Measurements from ENCODE around the gene CNGB1.
"Not testable (repeated sequence)": the region's sequence is repeated elsewhere in the genome, so short reads cannot be mapped to it uniquely, and the experiment has no call there.

Gene CNGB1

DNA sequence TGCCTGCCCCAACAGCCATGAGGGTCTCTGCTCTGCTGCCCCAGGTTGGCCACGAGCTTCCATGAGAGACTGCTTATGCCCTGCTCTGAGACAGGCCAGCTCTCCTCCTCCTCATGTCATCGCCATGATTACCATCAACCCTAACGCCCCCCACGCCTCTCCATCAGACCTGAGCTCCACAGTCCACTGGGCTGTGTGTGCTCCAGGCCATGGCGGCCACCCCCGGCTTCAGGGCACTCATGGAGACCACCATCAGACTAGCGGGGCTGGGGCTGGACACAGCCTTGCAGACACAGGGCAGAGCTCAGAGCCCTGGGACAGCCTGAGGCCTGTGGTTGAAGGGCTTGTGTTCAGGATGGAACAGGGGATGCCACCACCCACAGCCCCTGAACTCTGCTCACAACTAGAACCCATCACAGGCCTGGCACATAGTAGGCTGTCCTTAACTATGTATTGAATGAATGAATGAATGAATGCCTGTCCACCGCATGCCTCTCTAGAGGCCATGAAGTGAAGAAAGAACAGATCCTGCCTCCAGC, 14.6 kb downstream of the CNGB1 start:
- DNase-seq (ENCODE audit: extremely low read depth in 1 of 2, low read depth in 1 of 2) = no peak

DNA sequence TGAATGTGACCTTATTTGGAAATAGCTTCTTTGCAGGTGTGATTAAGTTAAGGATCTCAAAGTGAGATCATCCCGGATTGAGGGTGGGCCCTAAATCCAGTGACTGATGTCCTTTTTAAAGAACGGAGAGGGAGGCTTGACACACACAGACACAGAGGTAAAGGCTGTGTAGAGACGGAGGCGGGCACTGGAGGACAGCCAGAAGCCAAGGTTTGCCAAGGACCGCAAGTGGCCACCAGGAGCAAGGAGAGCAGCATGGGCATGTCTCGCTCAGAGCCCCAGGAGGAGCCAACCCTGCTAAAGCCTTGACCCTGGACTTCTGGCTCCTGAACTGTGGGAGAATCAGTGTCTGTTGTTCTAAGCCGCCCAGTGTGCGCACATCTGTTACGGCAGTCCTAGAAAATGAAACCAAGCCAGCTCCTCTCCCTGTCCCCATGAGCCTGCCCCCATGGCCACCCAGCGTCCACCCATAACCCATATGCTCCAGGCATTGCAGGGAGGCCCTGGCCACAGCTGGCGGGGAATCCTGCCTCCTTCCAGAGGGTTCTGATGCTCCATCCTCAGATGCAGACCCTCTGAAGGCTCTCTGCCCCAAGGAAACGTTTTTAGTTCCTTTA, 15.2 kb downstream of the CNGB1 start:
- no peak for DNase-seq (ENCODE audit: extremely low read depth in 1 of 2, low read depth in 1 of 2)

DNA sequence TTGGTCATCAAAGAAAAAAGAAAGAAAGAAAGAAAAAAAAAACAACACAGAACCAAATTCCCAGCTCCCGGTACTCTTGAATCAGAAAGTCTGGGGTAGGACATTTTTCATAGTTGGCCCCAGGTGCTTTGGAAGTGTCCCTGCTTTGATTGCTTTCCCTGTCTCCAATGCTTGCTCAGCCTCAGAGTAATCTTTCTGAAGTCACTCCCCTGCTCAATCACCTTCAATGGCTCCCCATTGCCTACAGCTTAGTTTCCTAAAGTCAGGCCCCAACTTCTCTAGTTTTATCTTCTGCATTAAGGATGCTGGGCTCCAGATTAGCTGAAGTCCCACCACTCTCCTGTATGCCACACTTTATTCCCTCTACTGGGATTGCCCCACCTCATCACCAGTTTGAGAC, 17.1 kb downstream of the CNGB1 start:
- DNase-seq (ENCODE audit: extremely low read depth in 1 of 2, low read depth in 1 of 2) = no peak

DNA sequence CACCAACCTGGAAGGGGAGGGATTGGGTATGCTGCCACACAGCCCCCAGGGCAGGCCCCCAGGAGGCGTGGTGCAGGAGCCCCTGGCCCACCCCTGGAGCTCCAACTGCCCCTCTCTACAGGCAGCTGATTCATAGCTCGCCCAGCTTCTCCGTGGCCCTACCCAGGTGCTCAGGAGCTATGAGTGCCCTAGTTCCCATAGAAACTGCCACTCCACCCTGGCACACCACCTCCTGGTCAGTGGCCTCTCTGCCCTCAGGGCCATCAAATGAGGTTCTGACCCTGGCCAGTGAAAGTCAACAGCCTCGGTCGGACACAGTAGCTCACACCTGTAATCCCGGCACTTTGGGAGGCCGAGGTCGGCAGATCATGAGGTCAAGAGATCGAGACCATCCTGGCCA, 18.0 kb downstream of the CNGB1 start:
- no peak for DNase-seq (ENCODE audit: extremely low read depth in 1 of 2, low read depth in 1 of 2)

DNA sequence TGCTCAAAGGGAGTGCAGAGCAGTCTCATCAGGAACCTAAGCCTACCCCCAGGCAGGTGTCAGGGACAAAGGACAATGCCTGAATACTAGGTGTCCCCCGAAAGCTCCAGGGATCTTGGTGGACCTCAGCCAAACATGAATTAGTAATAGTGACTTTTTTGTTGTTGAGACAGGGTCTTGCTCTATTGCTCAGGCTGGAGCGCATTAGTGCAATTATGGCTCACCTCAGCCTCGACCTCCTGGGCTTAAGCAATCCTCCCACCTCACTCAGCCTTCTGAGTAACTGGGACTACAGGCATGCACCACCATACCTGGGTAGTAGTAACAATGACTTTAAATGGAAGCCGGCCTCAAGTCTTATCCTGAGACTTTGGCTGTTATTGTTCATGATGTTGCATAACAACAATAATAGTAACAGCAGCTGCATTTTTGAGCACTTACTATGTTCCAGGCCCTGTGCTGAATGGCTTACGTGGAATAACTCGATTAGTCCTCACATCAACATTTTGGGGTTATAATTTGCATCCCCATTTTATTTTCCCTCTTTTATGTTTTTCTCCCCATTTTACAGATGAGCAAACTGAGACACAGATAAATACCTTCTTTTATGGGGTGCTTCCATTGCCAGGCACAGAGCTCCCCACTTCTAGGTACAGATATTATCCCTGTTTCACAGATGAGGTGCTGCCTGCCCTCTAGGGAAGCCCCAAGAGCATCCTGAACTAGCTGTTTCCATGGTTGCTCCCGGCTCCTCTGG, 19.5 kb downstream of the CNGB1 start:
- no peak for DNase-seq (ENCODE audit: extremely low read depth in 1 of 2, low read depth in 1 of 2)

DNA sequence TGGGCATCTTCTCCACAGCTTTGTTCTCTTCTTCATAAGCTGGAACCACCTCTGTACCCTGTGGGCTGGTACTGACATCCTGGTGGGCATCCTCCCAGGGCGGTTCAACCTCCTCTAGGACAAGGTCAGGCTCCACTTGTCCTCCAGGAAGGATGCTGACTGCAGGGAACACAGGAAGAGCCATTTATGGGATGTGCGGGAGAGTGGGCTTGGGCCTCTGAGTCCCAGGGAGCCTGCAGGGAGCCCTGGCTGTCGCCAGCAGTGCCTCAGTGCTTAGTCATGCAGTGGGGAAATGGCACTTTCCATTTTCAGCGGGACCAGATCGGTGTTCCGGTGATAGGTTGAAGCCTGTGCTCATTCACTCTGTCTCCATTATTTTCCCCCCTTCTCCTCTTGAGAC, 20.5 kb downstream of the CNGB1 start:
- DNase-seq (ENCODE audit: extremely low read depth in 1 of 2, low read depth in 1 of 2) = no peak

DNA sequence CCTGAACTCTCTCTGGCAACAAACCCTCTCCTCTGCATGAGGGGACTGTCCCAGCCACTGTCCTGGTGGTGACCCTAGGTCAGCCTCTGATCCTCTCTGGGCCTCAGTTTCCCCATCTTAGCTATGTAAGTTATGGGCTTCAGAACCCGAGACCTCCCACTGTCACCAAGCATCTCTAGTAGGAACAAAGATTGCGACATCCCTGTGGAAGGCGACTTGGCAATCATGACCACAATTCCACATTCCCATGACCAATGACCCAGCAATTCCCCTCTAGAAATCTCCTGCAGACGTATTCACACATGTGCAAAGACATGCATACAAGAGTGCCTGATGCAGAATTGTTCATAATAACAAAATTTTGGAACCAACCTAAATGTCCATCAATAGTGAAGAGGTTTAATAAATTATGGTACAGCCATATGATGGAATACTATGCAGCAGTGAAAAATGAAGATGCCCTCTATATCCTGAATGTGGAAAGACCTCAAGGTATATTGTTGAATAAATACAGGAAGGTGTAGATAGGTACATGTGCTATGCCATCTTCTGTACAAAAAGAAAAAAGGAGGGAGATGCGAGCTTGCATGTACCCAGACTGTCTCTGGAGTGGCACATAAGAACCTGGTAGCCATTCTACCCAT, 21.2 kb downstream of the CNGB1 start:
- DNase-seq (ENCODE audit: extremely low read depth in 1 of 2, low read depth in 1 of 2) = no peak

DNA sequence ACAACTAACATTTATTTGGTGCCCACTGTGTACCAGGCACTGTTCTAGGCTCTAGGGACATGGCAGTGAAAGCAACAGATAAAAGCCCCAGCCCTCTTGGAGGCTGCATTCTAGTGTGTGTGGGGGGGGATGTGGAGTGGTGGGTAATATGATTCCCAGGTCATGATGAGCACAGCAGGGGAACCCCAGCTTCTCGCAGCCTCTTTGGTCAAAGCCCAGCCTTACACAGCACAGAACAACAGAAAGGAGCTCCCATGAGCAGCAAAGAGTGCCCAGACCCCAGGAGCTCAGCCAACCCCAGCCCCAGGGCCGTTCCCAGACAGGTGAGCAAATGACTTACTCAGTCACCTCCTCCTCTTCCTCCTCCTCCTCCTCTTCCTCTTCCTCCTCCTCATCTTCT, 21.9 kb downstream of the CNGB1 start:
- no peak for DNase-seq (ENCODE audit: extremely low read depth in 1 of 2, low read depth in 1 of 2)

DNA sequence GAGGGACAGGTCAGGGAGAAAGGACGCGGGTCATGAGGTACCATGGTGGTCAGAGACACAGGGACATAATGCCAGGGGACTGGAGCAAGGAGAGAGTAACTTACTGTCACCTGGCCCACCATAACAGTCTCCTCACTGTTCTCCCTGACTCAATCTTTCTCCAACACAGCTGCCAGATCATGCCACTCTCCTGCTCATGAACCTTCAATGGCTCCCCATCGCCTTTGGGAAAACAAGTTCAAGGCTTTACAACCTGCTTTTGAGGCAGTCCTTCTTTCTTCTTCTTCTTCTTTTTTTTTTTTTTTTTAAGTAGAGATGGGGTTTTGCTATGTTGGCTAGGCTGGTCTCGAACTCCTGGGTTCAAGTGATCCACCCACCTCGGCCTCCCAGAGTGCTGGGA, 22.9 kb downstream of the CNGB1 start:
- DNase-seq (ENCODE audit: extremely low read depth in 1 of 2, low read depth in 1 of 2) = no peak

DNA sequence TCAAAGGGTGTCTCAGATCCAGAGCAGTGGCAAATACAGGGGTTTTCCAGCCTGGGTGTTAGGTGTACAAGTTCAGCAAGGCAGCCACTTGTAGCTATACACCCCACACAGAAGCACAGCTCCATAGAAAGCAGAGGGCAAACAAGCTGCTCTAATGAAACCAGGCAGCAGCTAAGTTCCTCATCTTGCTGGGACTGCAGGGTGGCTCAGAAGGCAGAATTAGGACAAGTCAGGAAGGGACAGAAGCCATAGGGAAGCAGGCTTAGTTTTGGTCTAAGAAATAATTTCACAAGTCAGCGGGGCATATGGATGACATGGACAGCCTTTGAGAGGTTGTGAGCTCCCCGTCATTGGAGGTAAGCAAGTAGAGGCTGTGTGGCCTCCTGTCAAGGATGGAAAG, 23.7 kb downstream of the CNGB1 start:
- DNase-seq (ENCODE audit: extremely low read depth in 1 of 2, low read depth in 1 of 2) = no peak

DNA sequence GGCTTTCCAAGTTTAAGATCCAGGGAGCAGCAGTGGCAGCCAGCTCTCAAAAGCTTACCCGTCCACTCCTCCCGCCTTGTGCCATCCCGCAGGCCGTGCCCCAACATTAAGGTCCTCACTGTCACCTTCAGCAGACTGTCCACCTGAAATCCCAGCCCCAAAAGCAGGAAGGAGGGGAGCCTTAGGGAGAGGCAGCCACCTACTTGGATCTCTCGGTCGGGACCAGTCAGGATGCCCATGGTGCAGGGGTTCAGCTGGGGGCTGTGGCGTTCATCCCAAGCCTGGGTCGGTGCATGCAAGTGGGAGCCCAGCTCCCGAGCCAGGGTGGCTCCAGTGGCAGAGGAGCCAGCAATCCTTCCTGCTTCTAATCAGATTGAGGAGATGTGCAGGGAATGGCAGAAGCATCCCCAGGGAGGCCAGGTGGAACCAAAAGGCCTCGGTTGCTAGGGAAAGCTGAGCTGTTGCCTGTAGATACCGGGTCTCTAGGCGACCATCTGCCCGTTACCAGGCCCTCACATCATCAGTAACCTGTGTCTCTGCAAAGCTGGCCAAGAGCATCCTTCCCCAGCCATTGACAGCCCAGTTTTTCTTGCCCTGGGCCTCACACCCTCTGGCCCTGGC, 24.6 kb downstream of the CNGB1 start:
- DNase-seq (ENCODE audit: extremely low read depth in 1 of 2, low read depth in 1 of 2) = no peak

DNA sequence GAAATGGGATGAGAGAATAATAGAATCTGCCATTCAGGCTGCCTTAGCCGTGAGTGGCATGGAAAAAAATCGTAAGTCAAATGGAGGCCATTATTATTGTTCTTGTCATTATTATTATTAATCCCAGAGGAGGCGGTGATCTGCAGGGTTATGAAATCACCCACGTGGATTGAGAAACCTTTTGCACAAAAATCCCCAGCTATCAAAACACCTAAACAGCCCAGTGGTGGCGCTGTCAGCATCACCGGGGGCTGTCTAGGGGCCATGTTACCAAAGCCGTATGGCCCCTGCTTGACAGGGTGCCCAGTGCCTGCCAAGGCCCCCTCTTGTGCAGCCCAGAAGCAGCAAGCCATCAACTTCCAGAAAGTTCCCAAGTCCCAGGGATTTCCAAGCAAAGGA, 25.2 kb downstream of the CNGB1 start:
- DNase-seq (ENCODE audit: extremely low read depth in 1 of 2, low read depth in 1 of 2) = no peak

DNA sequence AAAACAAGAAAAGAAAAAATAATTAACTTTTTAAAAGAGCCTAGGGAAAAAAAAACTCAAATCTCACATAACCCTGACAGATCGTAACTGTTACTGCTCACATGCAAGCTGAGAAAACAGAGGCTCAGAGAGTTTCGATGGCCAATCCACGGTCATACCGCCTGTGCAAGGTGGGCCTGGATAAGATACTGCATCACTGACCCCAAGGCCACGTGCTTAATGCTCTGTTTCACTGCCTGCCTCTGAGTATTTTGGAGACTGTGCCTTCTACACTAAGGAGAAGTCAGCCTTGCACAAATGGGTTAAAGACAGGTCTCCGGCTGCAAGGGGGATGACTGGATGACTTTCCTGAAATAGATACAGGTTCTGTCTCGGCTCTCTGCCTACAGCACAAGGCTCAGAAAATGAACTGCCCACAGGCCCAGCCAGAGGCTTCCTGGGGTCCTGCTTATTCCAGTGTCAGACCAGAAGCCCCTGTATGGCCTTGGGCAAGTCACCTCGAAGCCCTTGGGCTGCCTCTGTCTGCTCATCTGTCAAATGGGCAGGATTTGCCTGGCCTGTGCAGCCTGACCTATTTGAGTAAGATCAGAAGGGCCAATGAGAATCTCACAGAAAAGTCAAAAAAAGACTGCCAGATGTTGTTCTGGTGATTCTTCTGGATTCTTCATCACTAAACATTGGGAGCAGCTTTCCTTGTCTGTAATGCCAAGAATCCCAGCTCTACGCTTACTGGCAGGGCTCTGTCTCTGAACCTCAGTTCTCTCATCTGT, 25.8 kb downstream of the CNGB1 start:
- no peak for DNase-seq (ENCODE audit: extremely low read depth in 1 of 2, low read depth in 1 of 2)

DNA sequence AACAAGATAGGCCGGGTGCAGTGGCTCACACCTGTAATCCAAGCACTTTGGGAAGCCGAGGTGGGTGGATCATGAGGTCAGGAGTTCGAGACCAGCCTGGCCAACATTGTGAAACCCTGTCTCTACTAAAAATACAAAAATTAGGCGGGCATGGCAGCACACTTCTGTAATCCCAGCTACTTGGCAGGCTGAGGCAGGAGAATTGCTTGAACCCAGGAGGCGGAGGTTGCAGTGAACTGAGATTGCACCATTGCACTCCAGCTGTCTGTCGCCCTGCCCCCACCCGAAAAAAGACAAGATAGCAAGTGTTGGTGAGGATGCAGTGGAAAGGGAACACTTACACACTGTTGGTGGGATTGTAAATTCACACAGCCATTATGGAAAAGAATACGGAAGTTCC, 27.5 kb downstream of the CNGB1 start:
- not testable (repeated sequence) for DNase-seq (ENCODE audit: extremely low read depth in 1 of 2, low read depth in 1 of 2)

DNA sequence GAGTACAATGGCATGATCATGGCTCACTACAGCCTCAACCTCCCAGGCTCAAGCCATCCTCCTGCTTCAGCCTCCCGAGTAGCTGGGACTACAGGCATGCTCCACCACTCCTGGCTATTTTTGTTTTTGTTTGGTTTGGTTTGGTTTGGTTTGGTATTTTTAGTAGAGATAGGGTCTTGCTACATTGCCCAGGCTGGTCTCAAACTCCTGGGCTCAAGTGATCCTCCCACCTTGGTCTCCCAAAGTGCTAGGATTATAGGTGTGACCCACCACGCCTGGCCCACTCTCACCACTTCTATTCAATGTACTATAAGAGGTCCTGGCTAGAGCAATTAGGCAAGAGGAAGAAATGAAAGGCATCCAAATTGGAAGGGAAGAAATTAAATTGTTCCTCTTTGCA, 29.0 kb downstream of the CNGB1 start:
- not testable (repeated sequence) for DNase-seq (ENCODE audit: extremely low read depth in 1 of 2, low read depth in 1 of 2)

DNA sequence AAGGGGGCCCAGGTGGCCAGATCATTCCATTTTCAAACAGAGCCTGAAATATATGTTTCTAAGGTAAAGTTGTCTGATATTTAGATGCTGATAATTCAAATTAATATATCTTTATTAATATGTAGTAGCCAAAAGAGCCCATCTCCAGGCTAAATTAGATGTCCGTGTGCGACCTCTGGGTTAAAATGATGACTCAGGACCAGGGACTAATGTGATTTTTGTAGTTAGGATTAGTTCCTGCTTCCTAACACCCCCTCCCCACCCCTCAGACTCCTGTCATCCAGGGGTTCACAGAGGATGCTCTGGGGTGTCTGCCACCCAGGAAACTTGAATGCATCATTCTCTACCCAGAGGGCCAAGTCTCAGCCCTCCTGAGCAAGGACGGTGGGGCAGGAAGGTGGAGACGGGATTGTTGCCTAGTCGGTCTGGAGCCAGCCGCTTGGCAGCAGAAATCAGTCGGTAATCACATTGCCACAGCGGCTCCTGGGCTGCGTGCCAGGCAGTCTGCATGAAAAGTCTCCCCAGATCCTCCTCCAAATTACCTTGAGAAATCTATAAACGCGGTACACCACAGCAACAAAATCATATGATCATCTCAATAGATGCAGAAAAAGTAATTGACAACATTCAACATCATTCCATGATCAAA, 29.8 kb downstream of the CNGB1 start:
- DNase-seq (ENCODE audit: extremely low read depth in 1 of 2, low read depth in 1 of 2) = no peak

DNA sequence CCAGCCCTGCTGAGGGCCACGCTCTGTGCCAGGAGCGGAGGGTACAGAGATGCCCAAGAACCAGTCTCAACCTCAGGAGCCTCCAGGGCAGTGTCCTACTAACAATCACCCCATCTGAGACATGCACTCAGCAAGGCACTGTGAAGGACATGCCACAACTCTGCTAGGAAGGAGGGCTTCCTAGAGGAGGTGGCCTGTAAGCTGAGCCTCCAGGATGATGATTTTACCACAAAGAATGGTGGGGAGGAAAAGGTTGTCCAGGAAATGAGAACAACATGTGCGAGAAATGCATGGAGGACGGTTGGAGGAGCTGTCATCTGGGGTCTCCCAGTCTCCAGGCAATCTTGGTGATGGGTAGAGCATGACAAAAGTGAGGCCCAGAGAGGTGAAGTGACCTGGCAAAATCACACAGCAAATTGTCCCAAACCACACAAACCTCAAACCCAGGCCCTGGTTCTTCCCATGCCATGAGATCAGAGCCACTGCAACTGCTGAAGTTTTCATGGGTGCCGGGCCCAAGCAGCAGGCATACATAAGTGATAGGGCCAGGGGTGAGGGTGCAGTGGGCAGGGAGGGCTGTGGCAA, 30.5 kb downstream of the CNGB1 start:
- DNase-seq (ENCODE audit: extremely low read depth in 1 of 2, low read depth in 1 of 2) = no peak

DNA sequence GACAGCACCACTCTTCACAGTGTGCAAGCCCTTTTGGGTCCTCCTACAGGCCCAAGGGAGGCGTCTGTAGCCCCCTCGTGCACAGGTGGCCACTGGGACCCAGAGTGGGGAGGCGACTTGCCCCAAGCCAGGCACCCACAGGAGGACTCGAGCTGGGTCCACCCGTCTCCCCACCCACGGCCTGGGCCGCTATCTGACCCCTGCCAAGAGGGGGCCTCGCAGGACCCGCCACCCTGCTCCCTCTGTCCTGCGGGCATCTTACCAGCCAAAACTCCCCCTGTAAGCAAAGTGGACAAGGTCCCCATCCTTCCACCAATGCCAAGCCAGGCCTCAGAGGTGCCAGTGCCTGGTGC, 31.1 kb downstream of the CNGB1 start:
- DNase-seq (ENCODE audit: extremely low read depth in 1 of 2, low read depth in 1 of 2) = no peak

DNA sequence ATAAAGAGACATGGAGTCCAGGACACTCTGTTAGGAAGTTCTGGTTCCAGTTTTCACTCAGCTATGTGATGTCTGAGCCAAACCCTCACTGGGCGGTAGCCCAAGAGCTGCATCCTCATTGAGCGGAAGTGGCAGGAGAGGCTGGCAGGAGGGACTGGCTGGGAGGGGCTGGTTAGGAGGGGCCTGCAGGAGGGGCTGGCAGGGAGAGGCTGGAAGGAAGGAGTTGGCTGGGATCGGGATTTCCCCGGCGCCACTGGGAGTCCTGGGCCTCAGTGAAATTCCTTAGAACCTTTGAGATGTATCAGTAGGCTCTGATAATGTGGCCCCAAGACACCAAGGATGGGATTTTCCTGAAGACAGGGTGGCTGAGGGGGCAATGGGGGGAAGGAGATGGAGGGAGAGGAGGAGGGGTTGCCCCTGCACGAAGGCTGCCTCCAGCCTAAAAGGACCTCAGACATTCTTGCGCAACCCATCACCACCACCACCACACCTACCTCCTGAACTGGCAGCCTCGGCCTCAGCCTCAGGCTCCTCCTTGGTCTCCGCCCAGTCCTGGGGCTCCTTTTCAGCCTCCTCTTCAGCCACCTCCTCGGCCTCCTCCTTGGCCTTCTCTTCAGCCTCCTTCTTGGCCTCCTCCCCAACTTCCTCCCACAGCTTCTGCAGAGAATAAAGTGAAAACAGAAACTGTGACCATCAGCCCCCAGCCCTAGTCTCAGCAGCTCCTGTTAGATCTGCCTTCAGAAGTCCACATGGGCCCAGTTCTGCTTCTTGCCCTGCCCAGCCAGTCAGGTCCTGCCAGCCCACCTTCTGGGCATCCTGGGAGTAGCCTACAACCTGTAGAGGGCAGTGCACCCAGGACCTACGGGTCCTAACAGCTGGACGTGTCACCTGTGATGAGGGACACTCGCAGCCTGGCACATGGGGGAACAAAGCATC, 31.7 kb downstream of the CNGB1 start:
- DNase-seq (ENCODE audit: extremely low read depth in 1 of 2, low read depth in 1 of 2) = no peak

Data from activated CD8-positive, alpha-beta memory T cell treated with anti-CD3 and anti-CD28 coated beads for 1 hour (primary cell).